GM12878 (cell line): ENCODE measurements around the gene SVIL. TPM values are rescaled to one million over a fixed set of nuclear protein-coding genes. Genes with fewer than 3 reads are reported as not detected.

Source experiments
- ATAC-seq: fragments of 200-7000 bp; cut with Tn5 transposase; 3 replicates; pipeline ENCODE4 v1.9.1; 2020; ENCODE audit warnings: mild to moderate bottlenecking, moderate library complexity
- BruUV-seq: library from RNA; stranded (reverse); fragments of 400-500 nt; replicated peaks from 2 replicates; lab custom pipeline; 2021; lab: Mats Ljungman, UMichigan
- CTCF ChIA-PET: fragments of 300-600 bp; sonication (Branson Sonifier 250); formaldehyde crosslinking; extraction: SDS; loops from one replicate; lab custom pipeline; 2021; ENCODE audit warnings: inconsistent platforms; lab: Yijun Ruan, JAX
- POLR2A ChIA-PET: fragments of 350-600 bp; formaldehyde crosslinking; extraction: SDS; loops from one replicate; lab custom pipeline; 2021; ENCODE audit warnings: inconsistent platforms; lab: Charles Lee
- RAD21 ChIA-PET: fragments of 300-600 bp; sonication (Branson Sonifier 250); formaldehyde crosslinking; loops from one replicate; lab custom pipeline; 2023; ENCODE audit warnings: antibody characterized with exemption; ENCODE audit not compliant: unreplicated experiment; lab: Charles Lee
- SMC1A ChIA-PET: fragments of 300-600 bp; sonication (Branson Sonifier 250); formaldehyde crosslinking; loops from one replicate; lab custom pipeline; 2023; ENCODE audit not compliant: unreplicated experiment, uncharacterized antibody; lab: Charles Lee
- DNase-seq: peaks from one replicate; pipeline ENCODE4 v3.0.0-alpha.2; 2011; ENCODE audit warnings: low read depth, low spot score
- FAIRE-seq: peaks from 3 replicates; lab custom pipeline; 2011; peaks lifted over from hg19 to GRCh38; lab: Jason Lieb, UNC
- H2AFZ ChIP-seq: 2 replicates; pipeline ENCODE4 v1.6.0; 2011; ENCODE audit warnings: low read depth, low read length, control low read depth; ENCODE audit not compliant: control insufficient read depth
- H3K27ac ChIP-seq: 2 replicates; pipeline ENCODE4 v1.5.1; 2011; ENCODE audit warnings: control low read depth; ENCODE audit not compliant: control insufficient read depth, insufficient read depth
- H3K27me3 ChIP-seq, 2 experiments: replicated peaks in 1 of 2; 2 replicates each; pipeline versions ENCODE4 v1.6.0 to v1.6.1; 2011; ENCODE audit warnings: low read length in 1 of 2; ENCODE audit not compliant: control insufficient read depth in 2 of 2, insufficient read depth in 2 of 2
- H3K36me3 ChIP-seq, 2 experiments: 2 replicates each; pipeline ENCODE4 v1.5.1; 2011; ENCODE audit warnings: low read length in 1 of 2; ENCODE audit not compliant: control insufficient read depth in 2 of 2, insufficient read depth in 2 of 2
- H3K4me1 ChIP-seq: 2 replicates; pipeline ENCODE4 v1.6.1; 2011; ENCODE audit warnings: mild to moderate bottlenecking, low read length, moderate library complexity, mixed read lengths; ENCODE audit not compliant: control insufficient read depth, insufficient read depth
- H3K4me2 ChIP-seq: 2 replicates; pipeline ENCODE4 v1.6.0; 2011; ENCODE audit warnings: control low read depth; ENCODE audit not compliant: control insufficient read depth, insufficient read depth
- H3K4me3 ChIP-seq: fragments of 200-600 bp; sonication (generic); 2 replicates; pipeline ENCODE4 v1.5.1; 2016
- H3K79me2 ChIP-seq: 2 replicates; pipeline ENCODE4 v1.6.0; 2011; ENCODE audit warnings: low read length; ENCODE audit not compliant: control insufficient read depth, insufficient read depth
- H3K9ac ChIP-seq: 2 replicates; pipeline ENCODE4 v1.8.0; 2011; ENCODE audit warnings: low read length, control low read depth, mixed read lengths; ENCODE audit not compliant: control insufficient read depth, insufficient read depth
- H3K9me3 ChIP-seq: replicated peaks from 3 replicates; pipeline ENCODE4 v1.5.1; 2011; ENCODE audit warnings: mild to moderate bottlenecking, low read length; ENCODE audit not compliant: control insufficient read depth, insufficient read depth
- H4K20me1 ChIP-seq: 2 replicates; pipeline ENCODE4 v1.6.0; 2011; ENCODE audit not compliant: control insufficient read depth, insufficient read depth
- CEBPZ ChIP-seq: fragments of 150-350 bp; IDR thresholded peaks from 2 replicates; pipeline ENCODE4 v1.6.1; 2016; ENCODE audit warnings: low read depth, low read length
- CREB1 ChIP-seq: IDR thresholded peaks from 2 replicates; pipeline ENCODE4 v1.6.1; 2012; ENCODE audit warnings: low read depth, mild to moderate bottlenecking, inconsistent platforms
- CUX1 ChIP-seq: IDR thresholded peaks from 2 replicates; pipeline ENCODE4 v1.6.1; 2012; ENCODE audit warnings: improper control_type of control experiment, low read depth, low read length; ENCODE audit not compliant: insufficient replicate concordance
- JUNB ChIP-seq: IDR thresholded peaks from 2 replicates; pipeline ENCODE4 v1.6.1; 2016; ENCODE audit warnings: antibody characterized with exemption, mild to moderate bottlenecking
- JUND ChIP-seq: IDR thresholded peaks from 2 replicates; pipeline ENCODE4 v1.6.1; 2012; ENCODE audit warnings: low read depth, mild to moderate bottlenecking, low read length, improper control_type of control experiment, moderate library complexity
- MEF2B ChIP-seq: fragments of 450-650 bp; IDR thresholded peaks from 2 replicates; pipeline ENCODE4 v1.6.1; 2018; ENCODE audit warnings: mild to moderate bottlenecking, moderate library complexity; ENCODE audit not compliant: partially characterized antibody, poor library complexity, severe bottlenecking
- MTA3 ChIP-seq: IDR thresholded peaks from 2 replicates; pipeline ENCODE4 v1.6.1; 2012; ENCODE audit warnings: low read length, inconsistent platforms, borderline replicate concordance
- NBN ChIP-seq: fragments of 450-650 bp; IDR thresholded peaks from 2 replicates; pipeline ENCODE4 v1.6.1; 2016
- NFYB ChIP-seq: IDR thresholded peaks from 2 replicates; pipeline ENCODE4 v1.6.1; 2011; ENCODE audit warnings: low read depth, mild to moderate bottlenecking, low read length, improper control_type of control experiment, moderate library complexity; ENCODE audit not compliant: insufficient read depth
- NKRF ChIP-seq: fragments of 450-650 bp; conservative IDR thresholded peaks from 2 replicates; pipeline ENCODE4 v1.6.1; 2017; ENCODE audit warnings: mild to moderate bottlenecking, moderate library complexity
- RAD21 ChIP-seq: IDR thresholded peaks from 2 replicates; pipeline ENCODE4 v1.6.1; 2011; ENCODE audit warnings: mild to moderate bottlenecking, low read depth, low read length, moderate library complexity; ENCODE audit not compliant: insufficient read depth
- RAD51 ChIP-seq: fragments of 450-650 bp; IDR thresholded peaks from 2 replicates; pipeline ENCODE4 v1.6.1; 2016; ENCODE audit warnings: moderate library complexity, mild to moderate bottlenecking, inconsistent platforms
- RB1 ChIP-seq: fragments of 450-650 bp; formaldehyde crosslinking; IDR thresholded peaks from 2 replicates; pipeline ENCODE4 v1.6.1; 2017; ENCODE audit warnings: mild to moderate bottlenecking, borderline replicate concordance
- SMAD1 ChIP-seq: fragments of 450-650 bp; IDR thresholded peaks from 2 replicates; pipeline ENCODE4 v1.6.1; 2018; ENCODE audit warnings: mild to moderate bottlenecking, low read depth; ENCODE audit not compliant: partially characterized antibody
- SP1 ChIP-seq: IDR thresholded peaks from one replicate; pipeline ENCODE4 v1.6.1; 2011; ENCODE audit warnings: low read depth, low read length
- WGBS: methylation state at CpG from one replicate; pipeline ENCODE4 v1.1.6; 2016; ENCODE audit warnings: low lambda C conversion rate; ENCODE audit not compliant: insufficient replicate concordance, insufficient coverage; ENCODE audit errors: missing lambda C conversion rate; 5-methylcytosine and 5-hydroxymethylcytosine counted together
- in situ Hi-C: fragments of 300-500 bp; cut with MboI; formaldehyde crosslinking; loops from 9 replicates; pipeline ENCODE4 v1.14.3; 2018; ENCODE audit warnings: mixed read lengths
- intact Hi-C: fragments of 100-400 bp; cut with micrococcal nuclease; formaldehyde crosslinking; loops from one replicate; pipeline ENCODE4 v1.14.2; 2022; ENCODE audit not compliant: unreplicated experiment
- polyA plus RNA-seq, 11 experiments: library from polyadenylated mRNA; depleted of rRNA in 4 of 11; unstranded in 6 of 11; stranded (reverse) in 5 of 11; fragments of >200 nt; fragmentation: Nextera tagmentation in 4 of 11; fragmentation: Illumina TruSeq in 1 of 11; extraction: Ambion mirVana in 4 of 11; extraction: Trizol in 1 of 11; gene quantifications; 1 replicate in 1 of 11; 2 replicates in 10 of 11; pipeline versions ENCODE4 v1.2.1 to v1.2.3, GENCODE V29; 2011 to 2016; ENCODE audit warnings: inconsistent platforms in 2 of 11, missing spikeins in 2 of 11, low read depth in 1 of 11
- total RNA-seq, 4 experiments: library from RNA; depleted of rRNA in 3 of 4; stranded (reverse); fragments of >200 nt in 3 of 4; fragmentation: Illumina TruSeq in 1 of 4; extraction: Trizol in 1 of 4; gene quantifications; 2 replicates each; pipeline versions ENCODE4 v1.2.1 to v1.2.3, GENCODE V29; 2013 to 2021

Gene SVIL
- total and polyA plus RNA-seq, 10 of the 15 experiments (the other 5 are each of a cell fraction or from before 2014, with no cell fraction given), result 0.22 to 1.9 (median 0.87) TPM

GRCh38 chr10:29670761-29671160 lies 36.0 kb upstream of the SVIL start:
- Histone ChIP-seq H3K9me3 (no peaks in the 10 kb centered on the region; the same call in 2 of the 3 replicates), H3K9ac (no peak overlapping the region), H3K4me2 (no peak overlapping the region), H3K36me3 (no peaks in the 10 kb centered on the region), H2AFZ (no peak overlapping the region), H3K27ac (no peak overlapping the region), H4K20me1 (no peaks in the 10 kb centered on the region), H3K79me2 (no peaks in the 10 kb centered on the region), H3K4me1 (no peaks in the 10 kb centered on the region), H3K4me3 (no peak overlapping the region), H3K27me3 (no peaks in the 10 kb centered on the region)
- ChIA-PET POLR2A (no interaction called here), SMC1A (no interaction called here), CTCF (interaction anchor here (1.4 kb wide), 1 partner anchor 22 kb away, joined by 3 read pairs; no protein-coding TSS in a partner anchor), RAD21 (interaction anchor here (0.7 kb wide), 1 partner anchor 11 kb away, joined by 3 read pairs; no protein-coding TSS in a partner anchor)
- WGBS, result 31% methylated on average over 4 of the region's 4 CpGs
- no TSS peak for BruUV-seq
- in situ Hi-C loops (no loop called here), intact Hi-C loops (no loop called here)
- DNase-seq, result no peak
- no peak for FAIRE-seq
- no peak for ATAC-seq
- TF ChIP-seq SP1 (no peak), NBN (no peak), RAD51 (no peak), JUND (no peak), RAD21 (no peak), JUNB (no peak), RB1 (no peak), MTA3 (no peak), CUX1 (no peak), CEBPZ (no peak), CREB1 (no peak), SMAD1 (no peak), NFYB (no peak), NKRF (no peak), MEF2B (no peak)
